HG02870 (cell line): ENCODE data around the gene ITGA2.

Experiments used
- ATAC-seq: cut with Tn5 transposase; IDR thresholded peaks from one replicate; pipeline ENCODE4 v1.9.1; 2021; ENCODE audit warnings: mild to moderate bottlenecking, moderate library complexity; ENCODE audit not compliant: unreplicated experiment

Gene ITGA2

DNA sequence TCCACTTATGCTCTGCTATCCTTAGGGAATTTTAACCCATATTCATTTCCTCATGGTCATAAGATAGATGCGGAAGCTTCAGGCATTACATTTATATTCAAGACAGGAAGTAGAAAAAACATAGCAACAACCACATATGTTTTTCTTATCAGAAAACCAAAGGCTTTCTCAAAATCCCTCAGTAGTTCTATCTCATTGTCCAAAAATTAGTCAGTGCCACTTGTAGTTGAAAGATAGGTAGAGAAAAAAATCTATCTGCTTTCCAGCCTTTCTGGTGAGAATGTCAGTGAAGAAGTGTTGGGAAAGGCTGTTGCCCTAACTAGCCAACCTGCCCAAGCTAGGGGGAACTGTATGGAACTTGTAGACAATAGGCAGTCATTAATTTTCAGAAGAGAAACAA lies 143.9 kb downstream of the ITGA2 start:
- no peak for ATAC-seq
